ENCODE measurements around the gene NUDT13. TPM values are rescaled to one million over a fixed set of nuclear protein-coding genes. Genes with fewer than 3 reads are reported as not detected.

The NUDT13 gene
- total and polyA plus RNA-seq, 9 of the 15 experiments (the other 6 are each of a cell fraction or from before 2014, with no cell fraction given): 4.7 to 11.1 (median 5.6) TPM

DNA sequence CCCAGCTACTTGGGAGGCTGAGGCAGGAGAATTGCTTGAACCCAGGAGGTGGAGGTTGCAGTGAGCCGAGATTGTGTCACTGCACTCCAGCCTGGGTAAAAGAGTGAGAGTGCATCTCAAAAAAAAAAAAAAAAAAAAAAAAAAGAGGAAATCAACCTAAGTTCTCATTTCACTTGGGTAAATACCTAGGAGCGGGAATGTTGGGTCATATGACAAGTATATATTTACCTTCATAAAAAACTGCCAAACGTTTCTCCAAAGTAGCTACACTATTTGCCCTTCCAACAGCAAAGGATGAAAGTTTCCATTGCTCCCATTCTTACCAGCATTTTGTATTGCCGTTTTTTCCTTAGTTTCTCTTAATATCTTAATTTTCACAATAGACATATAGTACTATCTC, 23.4 kb upstream of the NUDT13 start:
- ChIA-PET CTCF (ENCODE audit: low intra/inter-chr PET ratio) (no interaction called here), POLR2A (interaction anchor here (0.6 to 3.2 kb wide), 3 partner anchors 9 to 56 kb away, joined by 3 to 23 read pairs (median 5); partner anchors contain the start of genes NUDT13 and P4HA1)
- BruUV-seq (replicated peaks): no TSS peak
- Histone ChIP-seq H3K27ac (ENCODE audit: extremely low read depth, low read depth, low read length) (no peak overlapping the region), H3K36me3 (ENCODE audit: control insufficient read depth, insufficient read depth, low read length) (peaks cover 16% of the 10 kb centered on the region; the same call in 1 of the 3 replicates), H3K27me3 (ENCODE audit: control insufficient read depth in 2 of 2, insufficient read depth in 2 of 2, low read length in 2 of 2) (no peaks in the 10 kb centered on the region), H3K4me2 (ENCODE audit: insufficient read depth, low read length) (no peak overlapping the region), H3K4me3 (no peak overlapping the region), H2AFZ (ENCODE audit: low read depth, low read length) (no peak overlapping the region), H3K9ac (ENCODE audit: insufficient read depth in 1 of 2, low read depth in 2 of 2, low read length in 2 of 2) (no peak overlapping the region), H3K4me1 (replicated peaks in 1 of 2; ENCODE audit: control insufficient read depth in 2 of 2, insufficient read depth in 2 of 2, low read length in 2 of 2) (peaks cover under 1 to 17% of the 10 kb centered on the region in 2 experiments; a peak in 3 of 5 replicates), H3K79me2 (ENCODE audit: control insufficient read depth, insufficient read depth, low read length) (peaks cover 97% of the 10 kb centered on the region), H3K9me1 (ENCODE audit: control insufficient read depth, insufficient read depth, low read length) (no peaks in the 10 kb centered on the region), H4K20me1 (replicated peaks; ENCODE audit: control insufficient read depth, insufficient read depth, low read length) (peaks cover 24% of the 10 kb centered on the region), H3K9me3 (replicated peaks; ENCODE audit: control insufficient read depth, insufficient read depth, low read depth, low read length) (no peaks in the 10 kb centered on the region)
- intact Hi-C loops (cut with micrococcal nuclease) (no loop called here), in situ Hi-C loops (cut with MboI) (no loop called here)
- ATAC-seq: no peak
- TF ChIP-seq RBM25 (IDR thresholded peaks at IDR 0.05; ENCODE audit: low read depth, low read length, severe bottlenecking): no peak
- TF ChIP-seq FOXA3 (CRISPR knock-in tag; conservative IDR thresholded peaks at IDR 0.05 in 1 of 2, IDR thresholded peaks at IDR 0.05 in 1 of 2): no peak
- TF ChIP-seq RHOXF2B (CRISPR knock-in tag; conservative IDR thresholded peaks at IDR 0.05): no peak
- TF ChIP-seq, protein P1, sequence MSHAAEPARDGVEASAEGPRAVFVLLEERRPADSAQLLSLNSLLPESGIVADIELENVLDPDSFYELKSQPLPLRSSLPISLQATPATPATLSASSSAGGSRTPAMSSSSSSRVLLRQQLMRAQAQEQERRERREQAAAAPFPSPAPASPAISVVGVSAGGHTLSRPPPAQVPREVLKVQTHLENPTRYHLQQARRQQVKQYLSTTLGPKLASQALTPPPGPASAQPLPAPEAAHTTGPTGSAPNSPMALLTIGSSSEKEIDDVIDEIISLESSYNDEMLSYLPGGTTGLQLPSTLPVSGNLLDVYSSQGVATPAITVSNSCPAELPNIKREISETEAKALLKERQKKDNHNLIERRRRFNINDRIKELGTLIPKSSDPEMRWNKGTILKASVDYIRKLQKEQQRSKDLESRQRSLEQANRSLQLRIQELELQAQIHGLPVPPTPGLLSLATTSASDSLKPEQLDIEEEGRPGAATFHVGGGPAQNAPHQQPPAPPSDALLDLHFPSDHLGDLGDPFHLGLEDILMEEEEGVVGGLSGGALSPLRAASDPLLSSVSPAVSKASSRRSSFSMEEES (CRISPR knock-in tag; IDR thresholded peaks at IDR 0.05): no peak
- no peak for TF ChIP-seq ZZZ3 (IDR thresholded peaks at IDR 0.05)
- TF ChIP-seq ZNF583 (CRISPR knock-in tag; IDR thresholded peaks at IDR 0.05): no peak
- TF ChIP-seq, protein P2, sequence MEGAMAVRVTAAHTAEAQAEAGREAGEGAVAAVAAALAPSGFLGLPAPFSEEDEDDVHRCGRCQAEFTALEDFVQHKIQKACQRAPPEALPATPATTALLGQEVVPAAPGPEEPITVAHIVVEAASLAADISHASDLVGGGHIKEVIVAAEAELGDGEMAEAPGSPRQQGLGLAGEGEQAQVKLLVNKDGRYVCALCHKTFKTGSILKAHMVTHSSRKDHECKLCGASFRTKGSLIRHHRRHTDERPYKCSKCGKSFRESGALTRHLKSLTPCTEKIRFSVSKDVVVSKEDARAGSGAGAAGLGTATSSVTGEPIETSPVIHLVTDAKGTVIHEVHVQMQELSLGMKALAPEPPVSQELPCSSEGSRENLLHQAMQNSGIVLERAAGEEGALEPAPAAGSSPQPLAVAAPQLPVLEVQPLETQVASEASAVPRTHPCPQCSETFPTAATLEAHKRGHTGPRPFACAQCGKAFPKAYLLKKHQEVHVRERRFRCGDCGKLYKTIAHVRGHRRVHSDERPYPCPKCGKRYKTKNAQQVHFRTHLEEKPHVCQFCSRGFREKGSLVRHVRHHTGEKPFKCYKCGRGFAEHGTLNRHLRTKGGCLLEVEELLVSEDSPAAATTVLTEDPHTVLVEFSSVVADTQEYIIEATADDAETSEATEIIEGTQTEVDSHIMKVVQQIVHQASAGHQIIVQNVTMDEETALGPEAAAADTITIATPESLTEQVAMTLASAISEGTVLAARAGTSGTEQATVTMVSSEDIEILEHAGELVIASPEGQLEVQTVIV (CRISPR knock-in tag; IDR thresholded peaks at IDR 0.05; ENCODE audit: borderline replicate concordance): no peak
- no peak for TF ChIP-seq HEY1 (CRISPR knock-in tag; IDR thresholded peaks at IDR 0.05; ENCODE audit: borderline replicate concordance)
- no peak for TF ChIP-seq NFXL1 (CRISPR knock-in tag; IDR thresholded peaks at IDR 0.05)
- no peak for TF ChIP-seq LCOR (CRISPR knock-in tag; IDR thresholded peaks at IDR 0.05)
- TF ChIP-seq IFI16 (CRISPR knock-in tag; IDR thresholded peaks at IDR 0.05): no peak
- no peak for TF ChIP-seq SETDB1 (IDR thresholded peaks at IDR 0.05; ENCODE audit: low read length)
- WGBS (ENCODE audit: insufficient coverage, low coverage, missing lambda C conversion rate): 57% methylated on average over 4 of the region's 4 CpGs
- FAIRE-seq: no peak
- DNase-seq (ENCODE audit: extremely low read depth in 1 of 4, low spot score in 3 of 4): no peak

All from K562 (cell line).